GM18499 (cell line): Measurements from ENCODE around the gene RNASEH2A.

Experiments
- ATAC-seq: cut with Tn5 transposase; IDR thresholded peaks from one replicate; pipeline ENCODE4 v1.9.1; 2021; ENCODE audit warnings: moderate number of reproducible peaks; ENCODE audit not compliant: insufficient read depth, unreplicated experiment

The RNASEH2A gene

DNA sequence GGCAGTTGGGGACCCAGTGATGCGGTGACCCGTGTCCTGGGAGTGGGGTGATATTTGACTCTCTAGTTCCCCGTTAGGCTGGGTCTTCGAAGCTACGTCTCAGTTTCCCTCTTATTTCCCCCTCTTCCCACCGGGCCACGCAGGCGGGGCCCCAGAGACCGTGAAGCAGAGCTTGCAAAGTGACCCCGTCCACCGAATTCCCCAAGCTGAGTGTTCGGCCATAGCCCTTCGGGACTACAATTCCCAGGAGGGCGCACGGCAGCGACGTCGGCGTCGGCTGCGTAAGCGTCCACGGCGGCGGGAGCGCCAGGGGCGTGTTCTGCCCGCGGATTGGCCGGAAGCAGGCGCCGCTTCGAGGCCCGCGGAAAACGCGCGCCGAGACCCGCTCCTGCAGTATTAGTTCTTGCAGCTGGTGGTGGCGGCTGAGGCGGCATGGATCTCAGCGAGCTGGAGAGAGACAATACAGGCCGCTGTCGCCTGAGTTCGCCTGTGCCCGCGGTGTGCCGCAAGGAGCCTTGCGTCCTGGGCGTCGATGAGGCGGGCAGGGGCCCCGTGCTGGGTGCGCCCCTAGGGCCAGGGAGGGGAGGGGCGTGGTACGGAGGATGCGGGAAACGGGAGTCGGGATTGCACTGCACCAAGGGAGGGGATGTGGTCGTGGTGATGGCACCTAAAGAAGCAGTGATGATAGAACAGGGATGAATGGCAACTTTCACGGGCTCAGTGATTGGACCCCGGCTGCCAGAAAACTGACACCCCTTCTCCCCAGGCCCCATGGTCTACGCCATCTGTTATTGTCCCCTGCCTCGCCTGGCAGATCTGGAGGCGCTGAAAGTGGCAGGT lies at the start of gene RNASEH2A:
TSS of gene RNASEH2A (plus strand) at position 343 of the 840 bp plus-strand sequence. CDS start at position 433, 90 bp downstream.
- no peak for ATAC-seq

DNA sequence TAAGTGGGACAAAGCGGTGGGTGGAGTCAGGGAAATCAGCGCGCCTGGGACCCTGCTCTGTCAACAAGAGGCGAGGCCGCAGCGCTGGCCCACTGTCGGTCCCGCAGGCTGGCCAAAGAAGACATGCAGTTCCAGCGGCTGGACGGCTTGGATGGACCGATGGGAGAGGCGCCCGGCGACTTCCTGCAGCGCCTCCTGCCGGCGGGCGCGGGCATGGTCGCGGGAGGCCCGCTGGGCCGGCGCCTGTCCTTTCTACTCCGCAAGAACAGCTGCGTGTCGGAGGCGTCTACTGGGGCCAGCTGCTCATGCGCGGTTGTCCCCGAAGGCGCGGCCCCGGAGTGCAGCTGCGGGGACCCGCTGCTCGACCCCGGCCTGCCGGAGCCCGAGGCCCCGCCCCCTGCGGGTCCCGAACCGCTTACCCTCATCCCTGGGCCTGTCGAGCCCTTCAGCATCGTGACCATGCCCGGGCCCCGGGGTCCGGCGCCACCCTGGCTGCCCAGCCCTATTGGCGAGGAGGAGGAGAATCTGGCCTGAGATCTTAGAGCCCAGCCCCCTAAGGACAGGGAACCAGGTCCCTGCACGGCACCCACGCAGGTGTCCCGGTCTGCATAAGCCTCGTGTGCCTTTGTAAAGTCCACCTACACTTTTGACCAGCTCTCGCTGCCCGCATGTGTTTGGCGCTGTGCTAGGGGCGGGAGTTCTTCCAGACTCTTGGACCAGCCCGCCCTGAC lies 48.7 kb upstream of the RNASEH2A start:
- ATAC-seq: no peak

DNA sequence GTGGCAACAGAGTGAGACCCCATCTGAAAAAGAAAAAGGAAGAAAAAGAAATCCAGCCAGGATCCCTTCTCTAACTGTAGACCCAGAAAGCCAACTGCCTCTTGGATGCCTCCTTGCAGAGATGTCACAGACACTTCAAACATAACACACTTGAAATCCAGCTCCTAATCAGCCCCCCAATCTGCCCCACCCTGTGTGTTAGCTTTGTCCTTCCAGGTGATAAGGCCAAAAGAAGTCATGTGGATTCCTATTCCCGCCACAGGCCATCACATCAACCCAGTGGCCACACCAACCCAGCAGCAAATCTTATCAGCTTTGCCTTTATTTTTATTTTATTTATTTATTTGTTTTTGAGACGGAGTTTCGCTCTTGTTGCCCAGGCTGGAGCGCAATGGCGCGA lies 46.7 kb upstream of the RNASEH2A start:
- ATAC-seq: no peak

DNA sequence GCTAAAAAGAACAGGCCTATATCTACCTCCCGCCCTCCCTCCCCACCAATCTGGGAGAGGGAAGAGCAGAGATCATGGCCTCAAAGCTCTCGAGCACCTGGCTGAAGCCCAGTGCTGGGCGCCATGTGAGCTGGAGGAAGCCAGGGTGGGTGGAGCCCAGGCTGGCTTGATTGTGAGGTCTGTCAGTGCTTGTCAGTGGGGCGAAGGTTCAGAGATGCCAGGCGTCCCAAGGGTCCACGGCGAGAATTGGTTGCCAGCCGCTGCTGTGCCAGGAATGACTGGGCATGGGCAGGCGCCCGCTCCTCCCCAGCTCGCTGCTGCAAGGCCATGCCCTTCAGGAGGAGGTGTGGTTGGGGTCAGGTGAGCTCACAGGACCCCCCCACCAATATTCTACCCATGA lies 43.3 kb upstream of the RNASEH2A start:
- no peak for ATAC-seq

DNA sequence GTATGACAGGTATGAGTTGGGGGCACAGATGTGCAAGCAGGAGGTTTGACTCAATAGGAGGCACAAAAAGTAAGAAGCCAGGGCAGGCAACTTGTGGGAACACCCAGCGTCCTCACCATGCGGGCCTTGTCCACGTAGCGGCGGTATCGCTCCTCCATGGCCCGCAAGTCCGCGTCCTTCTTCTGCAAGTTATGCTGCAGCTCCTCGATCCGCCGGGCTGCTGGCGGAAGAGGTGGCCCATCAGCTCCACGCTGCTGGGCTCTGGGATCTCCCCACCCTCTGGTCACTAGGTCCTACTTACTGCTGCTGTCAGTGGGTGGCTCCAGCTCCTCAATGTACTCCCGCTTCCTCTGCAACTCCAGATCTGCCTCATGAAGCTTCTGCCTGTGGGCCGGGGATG lies 41.7 kb upstream of the RNASEH2A start:
- ATAC-seq: no peak

DNA sequence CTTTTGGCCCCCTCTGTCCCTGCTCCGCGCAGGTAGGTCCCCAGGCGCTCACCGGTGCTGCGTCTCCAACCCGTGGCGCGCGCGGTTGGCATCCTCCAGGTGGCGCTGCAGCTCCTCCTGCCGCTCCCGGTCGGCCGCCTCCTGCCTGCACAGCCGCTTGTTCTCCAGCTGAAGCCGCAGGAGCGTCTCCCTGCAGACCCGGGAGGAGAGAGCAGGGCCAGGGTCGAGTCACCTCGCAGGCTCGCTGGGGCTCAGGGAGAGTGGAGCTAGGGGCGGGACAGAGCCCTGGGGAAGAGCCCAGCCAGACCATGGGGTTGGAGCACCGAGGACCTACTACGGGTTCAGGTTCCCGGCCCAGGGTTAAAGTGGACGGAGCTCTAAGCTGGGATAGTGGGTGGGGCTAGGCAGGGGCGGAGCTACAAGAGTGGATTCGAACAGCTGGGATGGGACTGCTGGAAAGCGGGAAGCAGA lies 40.3 kb upstream of the RNASEH2A start:
- ATAC-seq: no peak

DNA sequence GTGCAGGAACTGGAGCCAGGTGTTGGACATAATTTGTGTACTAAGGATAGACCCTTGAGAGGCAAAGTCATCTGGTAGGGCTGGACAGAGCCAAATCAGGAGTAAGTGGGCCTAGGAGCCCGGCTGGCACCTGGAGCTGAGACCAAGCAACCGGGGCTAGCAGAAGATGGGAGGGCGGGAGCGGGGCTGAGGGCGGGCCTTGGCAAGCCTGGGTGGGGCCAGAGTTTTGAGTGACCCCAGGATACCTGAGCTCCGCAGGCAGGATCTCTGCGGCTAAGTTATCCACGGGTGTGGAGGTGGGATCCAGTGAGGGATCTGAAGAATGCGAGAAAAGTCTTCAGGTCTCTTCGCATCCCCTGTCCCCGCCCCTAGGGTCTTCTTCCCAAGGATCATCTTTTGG lies 39.2 kb upstream of the RNASEH2A start:
- no peak for ATAC-seq

DNA sequence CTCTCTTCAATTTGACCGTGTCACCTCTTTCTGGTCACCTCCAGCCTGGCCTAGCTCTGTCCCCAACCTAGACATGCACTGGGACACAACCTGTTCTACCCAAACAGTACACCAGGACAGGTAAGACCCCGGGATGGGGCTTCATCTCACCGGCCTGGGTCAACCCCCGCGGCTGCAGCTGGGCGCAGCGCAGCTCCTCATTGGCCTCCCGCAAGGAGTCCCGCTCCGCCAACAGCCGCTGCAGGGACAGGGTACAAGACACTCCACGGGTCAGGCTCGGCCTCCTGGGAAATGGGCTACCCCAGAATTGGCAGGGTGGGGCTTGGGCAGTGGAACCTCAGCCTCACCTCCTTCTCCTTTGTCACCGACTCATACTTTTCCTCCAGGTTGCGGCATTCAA lies 38.7 kb upstream of the RNASEH2A start:
- ATAC-seq: no peak

DNA sequence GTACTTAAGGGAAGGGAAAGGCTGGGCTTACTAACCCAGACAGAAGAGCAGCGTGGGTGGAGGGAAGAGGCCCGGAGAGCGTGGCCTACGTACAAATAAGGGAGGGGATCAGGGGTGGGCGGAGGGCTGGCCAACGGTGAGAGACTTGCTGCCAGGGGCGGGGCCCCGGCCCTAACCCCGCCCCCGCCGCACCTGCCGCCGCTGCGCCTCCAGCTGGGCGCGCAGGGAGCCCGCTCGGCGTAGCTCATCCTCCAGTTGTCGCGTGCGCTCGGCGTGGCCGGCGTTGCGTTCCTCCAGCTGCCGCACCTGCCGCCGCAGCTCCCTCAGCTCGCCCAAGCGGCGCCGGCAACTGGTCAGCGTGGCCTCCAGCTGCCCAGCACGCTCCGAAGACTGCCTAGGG lies 36.7 kb upstream of the RNASEH2A start:
- ATAC-seq: no peak

DNA sequence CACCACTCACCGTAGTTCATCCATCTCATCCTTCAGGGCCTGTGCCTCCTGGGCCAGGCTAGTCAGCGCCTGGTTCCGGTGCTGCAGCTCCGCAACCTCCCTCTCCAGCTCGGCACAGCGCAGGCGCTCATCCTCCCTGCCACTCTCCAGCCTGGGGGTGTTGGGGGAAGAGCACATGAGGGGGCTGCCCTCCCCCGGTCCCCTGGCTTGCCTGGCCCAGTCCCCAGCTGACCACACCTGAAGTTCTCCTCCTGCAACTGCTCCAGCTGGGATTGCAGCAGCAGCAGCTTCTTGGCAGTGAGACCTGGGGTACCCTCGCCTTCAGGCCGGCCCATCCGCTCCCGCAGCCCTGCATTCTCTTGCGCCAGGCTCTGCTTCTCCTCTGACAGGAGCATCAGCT lies 35.5 kb upstream of the RNASEH2A start:
- no peak for ATAC-seq

DNA sequence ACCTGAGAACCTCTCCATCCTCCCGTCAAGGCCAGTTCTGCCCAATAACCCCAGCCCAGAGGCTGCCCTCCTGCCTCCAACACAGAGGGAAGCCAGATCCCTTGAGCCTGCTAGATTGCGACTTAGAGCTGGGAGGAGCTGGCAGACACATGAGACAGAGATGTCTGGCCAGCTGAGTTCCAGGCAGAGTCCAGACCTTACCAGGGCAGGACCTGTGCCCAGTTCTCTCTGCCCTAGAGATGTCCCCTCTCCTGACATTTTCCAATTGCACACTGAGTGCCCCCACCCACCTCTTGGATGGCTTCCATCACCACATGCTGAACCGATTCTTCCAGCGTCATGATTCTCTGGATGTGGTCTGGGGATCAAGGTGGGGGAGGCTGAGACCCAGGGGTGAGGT lies 34.1 kb upstream of the RNASEH2A start:
- no peak for ATAC-seq

DNA sequence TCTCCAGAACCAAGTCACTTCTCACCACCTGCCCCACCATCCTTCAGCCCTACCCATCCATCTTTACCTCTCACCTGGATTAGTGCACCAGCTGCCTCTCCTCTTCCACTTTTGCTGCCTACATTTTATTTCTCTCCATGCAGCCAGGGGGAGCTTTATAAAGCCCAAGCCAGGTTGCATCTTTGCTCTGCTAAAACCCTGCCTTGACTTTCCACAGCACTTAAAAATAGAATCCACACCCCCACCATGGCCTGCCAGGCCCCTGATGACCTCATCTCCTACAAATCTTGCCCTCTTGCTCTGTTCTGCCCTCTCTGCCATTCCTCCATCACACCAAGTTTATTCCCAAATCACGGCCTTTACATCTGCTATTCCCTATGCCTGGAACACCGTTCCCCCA lies 32.8 kb upstream of the RNASEH2A start:
- no peak for ATAC-seq

DNA sequence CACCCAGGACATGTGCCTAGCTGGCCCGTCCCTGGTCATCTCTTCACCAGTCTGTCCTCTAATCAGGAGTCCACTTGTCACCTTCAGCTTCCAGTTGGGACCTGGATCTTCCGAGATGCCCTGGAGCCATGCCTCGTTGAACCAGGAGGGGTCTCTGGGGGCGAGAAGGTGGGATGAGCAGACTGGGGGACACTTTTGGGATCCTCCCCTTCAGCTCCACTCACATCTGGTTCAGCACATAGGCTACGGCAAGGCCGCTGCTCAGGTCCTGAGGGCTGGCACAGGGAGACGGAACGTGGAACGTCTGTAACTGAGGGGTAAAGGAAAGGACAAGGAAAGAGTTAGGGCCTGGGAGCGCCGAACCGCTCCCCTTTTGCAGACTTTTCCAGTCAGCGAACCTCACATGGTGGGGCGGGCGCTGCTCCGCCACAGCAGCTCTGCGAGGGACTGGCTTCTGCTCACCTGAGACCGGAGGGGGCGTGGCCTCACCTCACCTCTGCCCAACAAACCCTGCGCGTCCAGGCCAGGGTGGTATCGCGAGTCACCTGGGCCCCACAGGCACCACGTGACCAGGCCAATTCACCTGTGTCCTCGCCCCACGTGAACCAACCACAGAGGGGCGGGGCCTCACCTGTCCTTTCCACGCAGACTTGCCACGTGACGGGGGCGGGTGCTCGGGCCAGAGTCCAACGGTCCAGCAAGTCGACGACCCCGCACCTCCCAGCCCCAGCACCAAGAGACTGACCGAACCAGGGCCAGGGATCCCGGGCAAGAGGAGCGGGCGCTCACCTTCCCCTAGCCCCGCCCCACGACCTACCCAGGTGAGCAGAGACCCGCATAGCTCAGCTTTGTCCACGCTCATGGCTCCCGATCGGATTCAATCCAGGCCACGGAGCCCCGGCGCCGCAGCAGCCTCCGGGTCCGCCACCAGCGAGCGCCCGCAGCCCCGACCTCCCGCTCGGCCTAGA lies 31.5 kb upstream of the RNASEH2A start, which contains the start of gene HOOK2:
TSS of gene HOOK2 (minus strand) at position 965 of the 968 bp plus-strand sequence. CDS start at position 862, 103 bp downstream.
- no peak for ATAC-seq

DNA sequence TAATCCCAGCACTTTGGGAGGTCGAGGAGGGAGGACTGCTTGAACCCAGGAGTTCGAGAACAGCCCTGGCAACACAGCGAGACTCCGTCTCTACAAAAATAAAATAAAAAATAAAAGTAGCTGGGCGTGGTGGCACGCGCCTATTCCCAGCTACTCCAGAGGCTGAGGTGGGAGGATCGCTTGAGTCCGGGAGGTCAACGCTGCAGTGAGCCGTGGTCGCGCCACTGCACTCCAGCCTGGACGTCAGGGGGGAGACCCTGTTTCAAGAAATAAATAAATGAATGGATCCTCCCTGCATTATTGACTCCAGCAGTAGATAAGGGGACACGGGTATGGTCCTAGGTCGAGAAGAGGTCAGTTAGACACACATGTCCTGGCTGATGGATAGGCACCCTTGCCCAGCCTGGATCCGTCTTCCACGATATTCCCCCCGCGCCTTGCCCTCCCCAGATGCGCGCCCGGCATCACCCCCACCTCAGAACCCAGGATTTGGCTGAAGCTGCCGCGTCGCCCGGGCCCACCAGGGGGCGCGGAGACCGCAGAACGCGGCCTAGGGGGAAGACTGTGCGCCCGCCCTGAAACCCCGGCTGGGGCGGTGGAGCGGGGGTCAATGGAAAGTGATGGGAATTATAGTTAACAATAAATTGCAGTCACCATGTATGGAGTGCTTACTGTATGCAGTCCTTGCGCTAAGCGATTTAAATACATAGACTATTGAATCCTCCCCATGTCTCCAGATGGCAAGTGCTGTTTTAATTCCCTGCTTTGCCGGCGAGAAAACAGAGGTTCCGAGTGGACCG lies 29.0 kb upstream of the RNASEH2A start:
- no peak for ATAC-seq

DNA sequence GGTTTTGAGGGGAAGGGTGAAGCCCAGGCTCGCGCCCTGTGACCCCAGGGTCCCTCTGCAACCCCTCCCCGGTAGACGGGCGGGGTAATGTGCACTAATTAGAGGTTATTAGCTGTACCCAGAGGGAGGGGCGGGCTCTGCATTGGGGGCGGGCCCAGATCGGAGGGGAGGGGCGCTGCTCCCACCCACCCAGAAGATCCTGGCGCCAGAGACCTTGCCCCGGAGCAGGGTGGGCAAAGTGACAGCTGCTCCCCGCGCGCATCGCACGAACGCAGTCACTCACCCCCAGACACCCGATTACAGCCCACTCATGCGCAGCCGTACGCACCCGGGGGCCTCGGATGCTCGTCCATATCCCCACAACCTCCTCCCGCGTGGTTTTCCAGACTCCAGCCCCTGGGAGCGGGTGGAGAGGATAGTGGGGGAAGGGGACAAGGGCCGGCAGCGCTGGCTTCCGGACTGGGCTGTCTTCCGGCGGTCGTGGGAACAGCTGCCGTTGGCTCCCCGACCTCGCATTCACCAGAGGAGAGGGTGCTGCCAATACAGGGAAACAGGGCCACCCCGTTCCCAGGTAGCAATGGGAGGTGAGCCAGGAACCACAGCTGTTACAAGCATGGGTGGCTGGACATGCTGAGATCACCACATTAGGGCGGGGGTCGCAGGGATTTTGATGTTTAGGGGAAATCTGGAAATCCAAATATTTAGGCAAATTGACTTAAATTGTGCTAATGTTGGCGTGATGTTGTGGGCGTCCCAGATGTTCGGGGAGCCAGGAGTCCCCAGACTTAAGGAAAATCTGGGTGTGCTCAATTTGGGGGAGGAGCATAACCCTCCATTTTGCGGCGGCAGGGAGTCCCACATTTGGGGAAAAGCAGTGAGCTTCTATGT lies 28.1 kb upstream of the RNASEH2A start:
- ATAC-seq: no peak

DNA sequence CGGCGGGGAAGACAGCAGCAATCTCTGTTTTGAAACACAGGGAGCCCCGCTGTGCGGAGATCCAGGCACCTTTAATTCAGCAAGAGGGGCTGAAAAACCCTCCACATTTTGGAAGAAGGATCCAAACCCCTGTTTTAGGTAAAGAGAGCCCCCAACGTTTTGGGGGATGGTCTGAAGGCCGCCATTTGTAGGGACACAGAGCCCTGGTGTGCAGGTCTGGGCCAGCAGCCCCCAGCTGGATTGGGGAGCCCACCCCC lies 27.6 kb upstream of the RNASEH2A start:
- no peak for ATAC-seq

DNA sequence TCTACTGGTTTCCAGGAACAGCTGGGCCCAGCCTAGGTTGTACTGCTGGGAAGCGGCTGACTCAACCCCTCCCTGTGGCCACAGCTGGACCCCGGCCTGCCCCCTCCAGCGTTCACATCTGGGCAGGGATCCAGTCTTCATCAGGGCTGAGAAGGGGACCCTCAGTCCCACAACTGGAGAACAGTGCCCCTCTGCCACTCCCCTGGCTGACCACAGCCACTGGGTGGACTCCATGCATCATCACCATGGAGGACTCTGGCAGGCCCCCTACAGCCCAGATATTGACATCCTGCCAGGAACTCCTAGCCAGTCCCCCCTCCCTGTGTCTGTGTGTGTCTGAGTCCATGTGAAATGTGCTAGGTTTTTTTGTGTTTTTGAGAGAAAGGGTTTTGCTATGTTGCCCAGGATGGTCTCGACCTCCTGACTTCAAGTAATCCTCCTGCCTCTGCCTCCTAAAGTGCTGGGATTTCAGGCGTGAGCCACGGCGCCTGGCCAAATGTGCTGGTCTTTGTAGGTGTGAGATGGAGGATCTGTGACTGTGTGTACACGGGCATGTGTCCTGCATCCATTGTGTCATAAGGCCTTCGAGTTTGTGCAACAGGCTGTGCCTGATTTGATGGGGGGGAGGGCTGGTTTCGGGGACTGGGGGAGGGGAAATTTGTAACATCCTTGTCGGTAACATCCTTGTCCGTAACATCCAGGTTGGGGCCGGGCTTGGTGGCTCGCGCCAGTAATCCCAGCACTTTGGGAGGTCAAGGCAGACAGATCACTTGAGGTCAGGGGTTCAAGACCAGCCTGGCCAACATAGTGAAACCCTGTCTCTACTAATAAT lies 27.0 kb upstream of the RNASEH2A start:
- ATAC-seq: no peak

DNA sequence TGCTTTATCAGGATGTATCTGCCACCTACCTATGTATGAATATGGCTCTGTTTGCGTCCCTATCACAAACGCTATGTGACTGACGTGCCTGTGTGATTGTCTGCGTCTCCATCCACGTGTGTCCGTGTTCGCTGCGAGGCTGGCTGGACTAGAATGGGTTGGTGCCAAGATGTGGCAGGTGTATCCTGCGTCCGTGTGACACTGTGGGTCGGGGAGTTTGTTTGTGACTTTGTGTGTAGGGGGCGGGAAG lies 24.3 kb upstream of the RNASEH2A start:
- no peak for ATAC-seq
